Astrocyte (in vitro differentiated cells and primary cell): Measurements from ENCODE around the gene TOX3. TPM values are rescaled to one million over a fixed set of nuclear protein-coding genes. Genes with fewer than 3 reads are reported as not detected.

Experiments
- DNase-seq: peaks from one replicate; pipeline ENCODE4 v3.0.0-alpha.2; 2010; ENCODE audit warnings: low read depth
- FAIRE-seq: peaks from 2 replicates; lab custom pipeline; 2011; peaks lifted over from hg19 to GRCh38; lab: Jason Lieb, UNC
- H2AFZ ChIP-seq: 2 replicates; pipeline ENCODE4 v1.6.0; 2012; ENCODE audit warnings: low read depth, low read length, inconsistent platforms
- H3K27ac ChIP-seq: 2 replicates; pipeline ENCODE4 v1.5.1; 2011; ENCODE audit warnings: low read depth, low read length, inconsistent platforms
- H3K27me3 ChIP-seq: 2 replicates; pipeline ENCODE4 v1.6.0; 2011; ENCODE audit warnings: low read length, inconsistent platforms; ENCODE audit not compliant: insufficient read depth
- H3K36me3 ChIP-seq: 2 replicates; pipeline ENCODE4 v1.5.1; 2011; ENCODE audit warnings: low read length, inconsistent platforms; ENCODE audit not compliant: insufficient read depth
- H3K4me1 ChIP-seq: 2 replicates; pipeline ENCODE4 v1.5.1; 2011; ENCODE audit warnings: low read length, inconsistent platforms; ENCODE audit not compliant: insufficient read depth
- H3K4me2 ChIP-seq: 2 replicates; pipeline ENCODE4 v1.6.0; 2012; ENCODE audit warnings: low read length, inconsistent platforms
- H3K4me3 ChIP-seq: 2 replicates; pipeline ENCODE4 v1.5.1; 2011; ENCODE audit warnings: low read depth, mild to moderate bottlenecking, low read length, inconsistent platforms; ENCODE audit not compliant: insufficient read depth
- H3K79me2 ChIP-seq: 2 replicates; pipeline ENCODE4 v1.6.0; 2012; ENCODE audit warnings: mild to moderate bottlenecking, low read length, inconsistent platforms; ENCODE audit not compliant: insufficient read depth
- H3K9ac ChIP-seq: 2 replicates; pipeline ENCODE4 v1.6.0; 2012; ENCODE audit warnings: mild to moderate bottlenecking, low read length, inconsistent platforms
- H3K9me3 ChIP-seq: 2 replicates; pipeline ENCODE4 v1.5.1; 2012; ENCODE audit warnings: low read depth, mild to moderate bottlenecking, low read length, inconsistent platforms; ENCODE audit not compliant: insufficient read depth
- H4K20me1 ChIP-seq: 2 replicates; pipeline ENCODE4 v1.6.0; 2012; ENCODE audit warnings: low read length, inconsistent platforms; ENCODE audit not compliant: insufficient read depth
- H3K27ac Mint-ChIP-seq: one replicate; pipeline ENCODE4 v1.8.0; 2021; ENCODE audit warnings: mild to moderate bottlenecking, mixed read lengths; ENCODE audit not compliant: unreplicated experiment
- H3K27me3 Mint-ChIP-seq: one replicate; pipeline ENCODE4 v1.8.0; 2021; ENCODE audit warnings: low read depth, mixed read lengths; ENCODE audit not compliant: unreplicated experiment
- H3K36me3 Mint-ChIP-seq: one replicate; pipeline ENCODE4 v1.8.0; 2021; ENCODE audit warnings: low read depth, mixed read lengths; ENCODE audit not compliant: unreplicated experiment
- H3K4me1 Mint-ChIP-seq: one replicate; pipeline ENCODE4 v1.8.0; 2021; ENCODE audit warnings: low read depth, mixed read lengths; ENCODE audit not compliant: unreplicated experiment
- H3K4me3 Mint-ChIP-seq: one replicate; pipeline ENCODE4 v1.8.0; 2021; ENCODE audit warnings: mild to moderate bottlenecking, moderate library complexity, mixed read lengths; ENCODE audit not compliant: unreplicated experiment
- H3K9me3 Mint-ChIP-seq: one replicate; pipeline ENCODE4 v1.8.0; 2021; ENCODE audit warnings: mild to moderate bottlenecking, mixed read lengths; ENCODE audit not compliant: unreplicated experiment
- CTCF ChIP-seq: IDR thresholded peaks from 2 replicates; pipeline ENCODE4 v1.5.1; 2011; ENCODE audit warnings: low read depth, mild to moderate bottlenecking, inconsistent platforms, low read length, moderate library complexity; ENCODE audit not compliant: insufficient read depth
- EZH2 ChIP-seq: IDR thresholded peaks from 2 replicates; pipeline ENCODE4 v1.6.1; 2012; ENCODE audit warnings: mild to moderate bottlenecking, low read length, inconsistent platforms; ENCODE audit not compliant: insufficient read depth
- total RNA-seq: library from RNA; stranded (reverse); gene quantifications from 2 replicates; pipeline ENCODE4 v1.2.1, GENCODE V29; 2021

TOX3 gene
- total RNA-seq, 1 donor from 2014 or later, result 2.3 TPM

GRCh38 chr16:52437277-52437670 is 109.7 kb downstream of the TOX3 start:
- no peaks in the 10 kb centered on the region for H3K27me3 Mint-ChIP-seq
- FAIRE-seq, result no peak

GRCh38 chr16:52436339-52437276 is 110.3 kb downstream of the TOX3 start:
- Histone ChIP-seq H3K4me3 (no peak overlapping the region), H3K27ac (no peak overlapping the region), H3K9me3 (no peaks in the 10 kb centered on the region), H3K4me2 (no peak overlapping the region), H3K36me3 (no peaks in the 10 kb centered on the region), H3K27me3 (no peaks in the 10 kb centered on the region), H2AFZ (no peak overlapping the region), H3K9ac (no peak overlapping the region), H4K20me1 (no peaks in the 10 kb centered on the region), H3K79me2 (no peaks in the 10 kb centered on the region), H3K4me1 (no peaks in the 10 kb centered on the region)
- H3K27ac Mint-ChIP-seq, result no peak overlapping the region
- no peak overlapping the region for H3K4me3 Mint-ChIP-seq
- no peaks in the 10 kb centered on the region for H3K27me3 Mint-ChIP-seq
- no peaks in the 10 kb centered on the region for H3K36me3 Mint-ChIP-seq
- FAIRE-seq (no peak), DNase-seq (no peak)
- H3K4me1 Mint-ChIP-seq, result no peaks in the 10 kb centered on the region
- TF ChIP-seq CTCF (no peak), EZH2 (no peak)
- no peaks in the 10 kb centered on the region for H3K9me3 Mint-ChIP-seq

More at GRCh38 chr16:52437277-52437670, 109.7 kb downstream of the TOX3 start:
- Histone ChIP-seq H3K9ac (no peak overlapping the region), H3K4me3 (no peak overlapping the region), H3K4me1 (no peaks in the 10 kb centered on the region), H3K79me2 (no peaks in the 10 kb centered on the region), H3K27ac (no peak overlapping the region), H3K4me2 (no peak overlapping the region), H4K20me1 (no peaks in the 10 kb centered on the region), H2AFZ (no peak overlapping the region), H3K27me3 (no peaks in the 10 kb centered on the region), H3K9me3 (no peaks in the 10 kb centered on the region), H3K36me3 (no peaks in the 10 kb centered on the region)
- no peaks in the 10 kb centered on the region for H3K36me3 Mint-ChIP-seq
- H3K27ac Mint-ChIP-seq, result no peak overlapping the region
- no peaks in the 10 kb centered on the region for H3K9me3 Mint-ChIP-seq
- H3K4me1 Mint-ChIP-seq, result no peaks in the 10 kb centered on the region
- no peak for DNase-seq
- no peak for TF ChIP-seq EZH2
- no peak for TF ChIP-seq CTCF
- H3K4me3 Mint-ChIP-seq, result no peak overlapping the region

GRCh38 chr16:52434224-52434623 is 112.7 kb downstream of the TOX3 start:
- H3K4me3 Mint-ChIP-seq, result no peak overlapping the region
- H4K20me1 ChIP-seq, result no peaks in the 10 kb centered on the region
- no peaks in the 10 kb centered on the region for H3K9me3 ChIP-seq
- no peaks in the 10 kb centered on the region for H3K4me1 ChIP-seq
- no peaks in the 10 kb centered on the region for H3K4me1 Mint-ChIP-seq
- H3K36me3 ChIP-seq, result no peaks in the 10 kb centered on the region
- no peak overlapping the region for H3K27ac ChIP-seq
- H3K4me3 ChIP-seq, result no peak overlapping the region
- H3K27ac Mint-ChIP-seq, result no peak overlapping the region
- H3K79me2 ChIP-seq, result no peaks in the 10 kb centered on the region
- no peaks in the 10 kb centered on the region for H3K36me3 Mint-ChIP-seq
- no peaks in the 10 kb centered on the region for H3K27me3 ChIP-seq
- no peak for DNase-seq
- no peak overlapping the region for H3K4me2 ChIP-seq
- no peak overlapping the region for H2AFZ ChIP-seq
- TF ChIP-seq EZH2, result no peak
- no peak for TF ChIP-seq CTCF
- H3K27me3 Mint-ChIP-seq, result no peaks in the 10 kb centered on the region
- FAIRE-seq, result no peak
- no peak overlapping the region for H3K9ac ChIP-seq
- H3K9me3 Mint-ChIP-seq, result no peaks in the 10 kb centered on the region
